HCT116 (cell line): ENCODE measurements around the gene CSTPP1. TPM values are rescaled to one million over a fixed set of nuclear protein-coding genes. Genes with fewer than 3 reads are reported as not detected.

Experiments
- ATAC-seq: fragments of 200-7000 bp; cut with Tn5 transposase; 2 replicates; pipeline ENCODE4 v1.9.1; 2020; ENCODE audit warnings: mild to moderate bottlenecking, moderate library complexity
- BruUV-seq: library from RNA; stranded (reverse); fragments of 400-500 nt; replicated peaks from 2 replicates; lab custom pipeline; 2021; lab: Mats Ljungman, UMichigan
- CTCF ChIA-PET: fragments of 300-600 bp; sonication (Branson Sonifier 250); formaldehyde crosslinking; loops from one replicate; lab custom pipeline; 2021; ENCODE audit warnings: antibody characterized with exemption; lab: Charles Lee
- POLR2A ChIA-PET: fragments of 300-600, 350-600 bp; sonication (Branson Sonifier 250); formaldehyde crosslinking; loops from one replicate; lab custom pipeline; 2021; ENCODE audit warnings: antibody characterized with exemption; lab: Charles Lee
- RAD21 ChIA-PET, 2 experiments: fragments of 300-600 bp; sonication (Branson Sonifier 250); formaldehyde crosslinking; loops; one replicate each; lab custom pipeline; 2023; ENCODE audit warnings: low total read pairs in 2 of 2; ENCODE audit not compliant: uncharacterized antibody in 2 of 2, unreplicated experiment in 2 of 2, low non-redundant PET in 1 of 2; lab: Charles Lee
- DNase-seq: peaks from one replicate; pipeline ENCODE4 v3.0.0-alpha.2; 2010; ENCODE audit warnings: low read depth, low spot score
- H2AFZ ChIP-seq: fragments of 200-600 bp; shearing (Covaris generic), sonication (generic); 2 replicates; pipeline ENCODE4 v1.6.1; 2017; ENCODE audit warnings: low read depth, mixed run types, mixed read lengths, antibody characterized with exemption, low read length; ENCODE audit not compliant: poor library complexity, severe bottlenecking
- H3K27ac ChIP-seq: 2 replicates; pipeline ENCODE4 v1.5.1; 2012; ENCODE audit warnings: low read depth, low read length
- H3K27me3 ChIP-seq: fragments of 200-600 bp; sonication (generic); 2 replicates; pipeline ENCODE4 v1.6.1; 2016; ENCODE audit warnings: mixed run types, low read length, mixed read lengths; ENCODE audit not compliant: insufficient read depth
- H3K36me3 ChIP-seq, 2 experiments: fragments of 200-500 bp in 1 of 2; fragments of 200-600 bp in 1 of 2; sonication (Bioruptor generic) in 1 of 2; sonication (generic) in 1 of 2; 2 replicates each; pipeline versions ENCODE4 v1.5.1 to v1.6.1; 2014 to 2016; ENCODE audit warnings: low read length in 2 of 2, inconsistent platforms in 1 of 2, mixed read lengths in 1 of 2, mixed run types in 1 of 2; ENCODE audit not compliant: insufficient read depth in 2 of 2, control insufficient read depth in 1 of 2
- H3K4me1 ChIP-seq, 2 experiments: fragments of 200-600 bp in 1 of 2; sonication (generic) in 1 of 2; 2 replicates each; pipeline versions ENCODE4 v1.5.1 to v1.6.1; 2012 to 2017; ENCODE audit warnings: low read length in 2 of 2, inconsistent platforms in 1 of 2, mild to moderate bottlenecking in 1 of 2, mixed read lengths in 1 of 2, mixed run types in 1 of 2, moderate library complexity in 1 of 2; ENCODE audit not compliant: insufficient read depth in 2 of 2, control insufficient read depth in 1 of 2
- H3K4me2 ChIP-seq: fragments of 200-600 bp; sonication (generic); 2 replicates; pipeline ENCODE4 v1.6.1; 2017; ENCODE audit warnings: mixed run types, low read length, mixed read lengths
- H3K4me3 ChIP-seq, 2 experiments: fragments of 200-600 bp in 1 of 2; sonication (generic) in 1 of 2; replicated peaks in 1 of 2; 2 replicates each; pipeline ENCODE4 v1.5.1; 2011 to 2016; ENCODE audit warnings: low read length in 2 of 2, control low read depth in 1 of 2, low read depth in 1 of 2, mild to moderate bottlenecking in 1 of 2, mixed read lengths in 1 of 2, mixed run types in 1 of 2
- H3K79me2 ChIP-seq: fragments of 200-600 bp; sonication (generic); 2 replicates; pipeline ENCODE4 v1.6.1; 2017; ENCODE audit warnings: mild to moderate bottlenecking, mixed run types, low read length, moderate library complexity, mixed read lengths; ENCODE audit not compliant: insufficient read depth
- H3K9ac ChIP-seq: fragments of 200-600 bp; sonication (generic); 2 replicates; pipeline ENCODE4 v1.6.1; 2016; ENCODE audit warnings: low read length, mixed read lengths
- H3K9me2 ChIP-seq: fragments of 200-600 bp; sonication (generic), shearing (Covaris generic); 2 replicates; pipeline ENCODE4 v1.6.1; 2017; ENCODE audit warnings: mixed run types, mild to moderate bottlenecking, moderate library complexity; ENCODE audit not compliant: insufficient read depth
- H3K9me3 ChIP-seq, 2 experiments: fragments of 200-500 bp in 1 of 2; fragments of 200-600 bp in 1 of 2; sonication (Bioruptor generic) in 1 of 2; sonication (generic) in 1 of 2; 2 replicates each; pipeline ENCODE4 v1.6.1; 2014 to 2017; ENCODE audit warnings: low read length in 2 of 2, mixed read lengths in 2 of 2, inconsistent platforms in 1 of 2, low read depth in 1 of 2, mild to moderate bottlenecking in 1 of 2, mixed run types in 1 of 2, moderate library complexity in 1 of 2; ENCODE audit not compliant: control insufficient read depth in 1 of 2, insufficient read depth in 1 of 2
- H4K20me1 ChIP-seq: fragments of 200-600 bp; sonication (generic), shearing (Covaris generic); 2 replicates; pipeline ENCODE4 v1.6.1; 2017; ENCODE audit warnings: mixed run types, mild to moderate bottlenecking, moderate library complexity; ENCODE audit not compliant: insufficient read depth
- CTCF ChIP-seq, 3 experiments: fragments of 200-600 bp in 1 of 3; sonication (generic) in 1 of 3; IDR thresholded peaks in 2 of 3; conservative IDR thresholded peaks in 1 of 3; 2 replicates each; pipeline ENCODE4 v1.5.1; 2012 to 2017; ENCODE audit warnings: low read depth in 2 of 3, low read length in 2 of 3, antibody characterized with exemption in 1 of 3, borderline replicate concordance in 1 of 3, control low read depth in 1 of 3, mild to moderate bottlenecking in 1 of 3, mixed read lengths in 1 of 3, mixed run types in 1 of 3, moderate library complexity in 1 of 3; ENCODE audit not compliant: insufficient read depth in 1 of 3
- POLR2A ChIP-seq: IDR thresholded peaks from 2 replicates; pipeline ENCODE4 v1.7.0; 2011; ENCODE audit warnings: borderline replicate concordance; ENCODE audit not compliant: insufficient read depth, insufficient read length; ENCODE audit errors: extremely low read depth
- RAD21 ChIP-seq: IDR thresholded peaks from 2 replicates; pipeline ENCODE4 v1.6.1; 2012; ENCODE audit warnings: low read depth, mild to moderate bottlenecking
- intact Hi-C: fragments of 100-400 bp; cut with micrococcal nuclease; formaldehyde crosslinking; loops from 2 replicates; pipeline ENCODE4 v1.10.0; 2022
- total RNA-seq: library from RNA; stranded (reverse); gene quantifications from one replicate; pipeline ENCODE4 v1.2.1, GENCODE V29; 2021; ENCODE audit not compliant: unreplicated experiment

Gene CSTPP1
- total RNA-seq, 1 experiment from 2014 or later: 24.7 TPM

GRCh38 chr11:47152953-47153950 is 216.7 kb downstream of the CSTPP1 start:
- DNase-seq: no peak
- no peaks in the 10 kb centered on the region for H3K4me1 ChIP-seq
- no peak overlapping the region for H3K27ac ChIP-seq
- H3K36me3 ChIP-seq: no peaks in the 10 kb centered on the region; a peak in 1 of 4 replicates
- no peaks in the 10 kb centered on the region for H3K9me2 ChIP-seq
- H3K79me2 ChIP-seq: no peaks in the 10 kb centered on the region
- H4K20me1 ChIP-seq: no peaks in the 10 kb centered on the region
- no peaks in the 10 kb centered on the region for H3K9me3 ChIP-seq
- POLR2A ChIA-PET: no interaction called here
- no peak overlapping the region for H3K4me3 ChIP-seq
- peak; percentile 90 to 98 (median 97) for TF ChIP-seq CTCF (IDR thresholded peaks at IDR 0.05 in 2 of 3, conservative IDR thresholded peaks at IDR 0.05 in 1 of 3; ENCODE audit: borderline replicate concordance in 1 of 3, insufficient read depth in 1 of 3, low read depth in 2 of 3, low read length in 2 of 3)
- TF ChIP-seq RAD21: peak; percentile 94
- no peak for TF ChIP-seq POLR2A
- no TSS peak for BruUV-seq
- CTCF ChIA-PET: interaction anchor here (0.6 to 2.4 kb wide), 21 partner anchors 10 to 761 kb away, joined by 3 to 16 read pairs (median 5); partner anchors contain the start of gene LRP4
- ATAC-seq: peak; percentile 87
- intact Hi-C loops: loop anchor here (1.0 kb wide), 2 partner anchors 233 to 264 kb away; no protein-coding TSS in a partner anchor
- no peak overlapping the region for H2AFZ ChIP-seq
- no peak overlapping the region for H3K9ac ChIP-seq
- RAD21 ChIA-PET: interaction anchor here (0.6 to 1.8 kb wide), 3 partner anchors 34 to 265 kb away, joined by 3 to 5 read pairs (median 4); no protein-coding TSS in a partner anchor
- no peak overlapping the region for H3K4me2 ChIP-seq
- no peaks in the 10 kb centered on the region for H3K27me3 ChIP-seq
